Cardiac muscle cell (in vitro differentiated cells and primary cell): Measurements from ENCODE around the gene TBC1D8B. TPM values are rescaled to one million over a fixed set of nuclear protein-coding genes. Genes with fewer than 3 reads are reported as not detected.
"Not testable (repeated sequence)": the region's sequence is repeated elsewhere in the genome, so short reads cannot be mapped to it uniquely, and the experiment has no call there.

Experiments used
- DNase-seq, 2 donors: peaks; one replicate each; pipeline versions ENCODE4 v3.0.0 to v3.0.0-alpha.2; 2010 to 2017; ENCODE audit warnings: low read depth in 1 of 2, low spot score in 1 of 2
- H3K27ac ChIP-seq: fragments of 200-600 bp; sonication (generic); 2 replicates; pipeline ENCODE4 v1.5.1; 2016
- H3K27me3 ChIP-seq: fragments of 200-600 bp; sonication (generic); 2 replicates; pipeline ENCODE4 v1.6.0; 2016; ENCODE audit warnings: control low read depth
- H3K36me3 ChIP-seq: fragments of 200-600 bp; sonication (generic); 2 replicates; pipeline ENCODE4 v1.5.1; 2016; ENCODE audit warnings: control low read depth
- H3K4me1 ChIP-seq: fragments of 200-600 bp; sonication (generic); 2 replicates; pipeline ENCODE4 v1.8.1; 2017; ENCODE audit warnings: low read depth, mild to moderate bottlenecking, mixed run types
- H3K4me3 ChIP-seq: fragments of 200-600 bp; sonication (generic); 2 replicates; pipeline ENCODE4 v1.5.1; 2016; ENCODE audit warnings: mild to moderate bottlenecking
- H3K9me3 ChIP-seq: fragments of 200-600 bp; sonication (generic); 2 replicates; pipeline ENCODE4 v1.5.1; 2017; ENCODE audit warnings: low read depth, mild to moderate bottlenecking, control low read depth
- polyA plus RNA-seq: library from polyadenylated mRNA; unstranded; fragments of >200 nt; fragmentation: Nextera tagmentation; extraction: Ambion mirVana; gene quantifications from 2 replicates; pipeline ENCODE4 v1.2.1, GENCODE V29; 2016
- total RNA-seq: library from RNA; depleted of rRNA; stranded (reverse); fragments of >200 nt; gene quantifications from 2 replicates; pipeline ENCODE4 v1.2.3, GENCODE V29; 2016
- TF ChIP-seq, protein P1 (sequence below): IDR thresholded peaks from 2 replicates; pipeline ENCODE4 v1.5.1; 2012; ENCODE audit warnings: low read depth, mild to moderate bottlenecking, low read length

Gene TBC1D8B
- total and polyA plus RNA-seq, 2 experiments from 2014 or later: 1.7 to 5.2 TPM

DNA sequence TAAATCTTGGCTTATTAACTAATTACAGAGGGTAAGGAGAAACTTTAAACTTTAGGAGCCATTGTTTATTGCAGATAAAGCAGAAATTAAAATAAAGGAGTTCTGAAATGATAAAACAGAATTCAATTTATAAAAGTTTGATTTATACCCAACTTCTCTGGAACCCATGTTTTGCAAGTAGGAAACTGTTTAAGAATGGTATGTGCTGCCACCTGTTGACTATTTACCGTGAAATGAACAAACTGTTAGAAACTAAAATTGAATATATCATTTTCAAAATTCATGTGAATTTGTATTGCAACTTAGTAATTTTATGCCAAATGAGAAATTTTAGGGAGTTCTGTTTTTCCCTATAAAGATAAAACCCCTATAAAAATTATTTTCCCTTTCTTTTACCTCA is 11.0 kb upstream of the TBC1D8B start:
- peak; percentile 6 to 31 for DNase-seq
- Histone ChIP-seq H3K27me3 (no peaks in the 10 kb centered on the region), H3K27ac (no peak overlapping the region), H3K9me3 (no peaks in the 10 kb centered on the region), H3K36me3 (no peaks in the 10 kb centered on the region), H3K4me1 (no peaks in the 10 kb centered on the region), H3K4me3 (no peak overlapping the region)
- TF ChIP-seq, protein P1, sequence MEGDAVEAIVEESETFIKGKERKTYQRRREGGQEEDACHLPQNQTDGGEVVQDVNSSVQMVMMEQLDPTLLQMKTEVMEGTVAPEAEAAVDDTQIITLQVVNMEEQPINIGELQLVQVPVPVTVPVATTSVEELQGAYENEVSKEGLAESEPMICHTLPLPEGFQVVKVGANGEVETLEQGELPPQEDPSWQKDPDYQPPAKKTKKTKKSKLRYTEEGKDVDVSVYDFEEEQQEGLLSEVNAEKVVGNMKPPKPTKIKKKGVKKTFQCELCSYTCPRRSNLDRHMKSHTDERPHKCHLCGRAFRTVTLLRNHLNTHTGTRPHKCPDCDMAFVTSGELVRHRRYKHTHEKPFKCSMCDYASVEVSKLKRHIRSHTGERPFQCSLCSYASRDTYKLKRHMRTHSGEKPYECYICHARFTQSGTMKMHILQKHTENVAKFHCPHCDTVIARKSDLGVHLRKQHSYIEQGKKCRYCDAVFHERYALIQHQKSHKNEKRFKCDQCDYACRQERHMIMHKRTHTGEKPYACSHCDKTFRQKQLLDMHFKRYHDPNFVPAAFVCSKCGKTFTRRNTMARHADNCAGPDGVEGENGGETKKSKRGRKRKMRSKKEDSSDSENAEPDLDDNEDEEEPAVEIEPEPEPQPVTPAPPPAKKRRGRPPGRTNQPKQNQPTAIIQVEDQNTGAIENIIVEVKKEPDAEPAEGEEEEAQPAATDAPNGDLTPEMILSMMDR: peak; percentile 27

- Histone ChIP-seq H3K27ac (no peak overlapping the region), H3K9me3 (no peaks in the 10 kb centered on the region), H3K4me3 (peak overlapping the region; percentile 58), H3K4me1 (no peaks in the 10 kb centered on the region), H3K27me3 (peaks cover 59% of the 10 kb centered on the region), H3K36me3 (no peaks in the 10 kb centered on the region)
- DNase-seq: peak in 1 of 2 donors; percentile 18
- TF ChIP-seq, protein P1: no peak
Measured at GRCh38 chrX:106802063-106802387, 448 bp upstream of the TBC1D8B start.

DNA sequence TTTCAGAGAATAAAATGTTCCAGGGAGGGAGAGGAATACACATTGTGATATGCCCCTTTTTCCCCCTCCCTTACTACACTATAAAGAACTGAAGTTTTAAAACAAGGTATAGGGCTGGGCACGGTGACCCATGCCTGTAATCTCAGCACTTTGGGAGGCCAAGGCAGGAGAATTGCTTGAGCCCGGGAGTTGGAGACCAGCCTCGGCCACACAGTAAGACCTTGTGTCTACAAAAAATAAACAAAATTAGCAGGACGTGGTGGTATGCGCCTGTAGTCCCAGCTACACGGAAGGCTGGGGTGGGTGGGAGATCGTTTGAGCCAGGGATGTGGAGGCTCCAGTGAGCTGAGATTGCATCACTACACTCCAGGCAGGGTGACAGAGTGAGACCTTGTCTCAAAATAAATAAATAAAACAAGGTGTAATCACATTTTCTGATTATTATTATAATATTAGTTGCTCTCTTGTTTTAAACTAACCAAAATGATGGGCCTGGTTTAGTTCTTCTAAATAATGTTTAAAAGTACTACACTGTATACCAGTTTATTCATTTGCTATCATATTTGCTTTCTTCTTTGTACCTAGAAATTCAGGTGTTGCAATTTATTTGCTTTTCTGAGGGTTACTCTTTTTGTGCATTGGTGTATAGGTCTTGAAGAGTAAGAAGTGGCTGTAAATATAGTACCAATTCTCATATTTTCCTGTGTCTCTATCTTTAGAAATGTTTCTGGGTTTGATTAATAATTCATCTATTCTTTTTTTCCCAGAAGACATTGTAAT is 8.8 kb downstream of the TBC1D8B start:
- no peaks in the 10 kb centered on the region for H3K36me3 ChIP-seq
- no peak overlapping the region for H3K4me3 ChIP-seq
- no peaks in the 10 kb centered on the region for H3K27me3 ChIP-seq
- no peaks in the 10 kb centered on the region for H3K9me3 ChIP-seq
- H3K4me1 ChIP-seq: no peaks in the 10 kb centered on the region
- DNase-seq: no peak
- no peak overlapping the region for H3K27ac ChIP-seq
- TF ChIP-seq, protein P1: no peak

DNA sequence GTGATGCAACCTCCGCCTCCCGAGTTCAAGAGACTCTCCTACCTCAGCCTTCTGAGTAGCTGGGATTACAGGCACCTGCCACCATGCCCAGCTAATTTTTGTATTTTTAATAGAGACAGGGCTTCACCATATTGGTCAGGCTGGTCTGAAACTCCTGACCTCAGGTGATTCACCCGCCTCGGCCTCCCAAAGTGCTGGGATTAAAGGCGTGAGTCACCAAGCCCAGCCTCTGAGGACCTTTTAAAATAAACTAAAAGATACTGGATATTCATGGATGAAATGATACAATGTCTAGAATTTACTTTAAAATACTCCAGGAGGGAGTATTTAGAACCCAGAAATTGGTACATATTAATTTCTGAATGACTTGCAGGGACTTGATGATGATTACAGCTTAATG is 10.5 kb downstream of the TBC1D8B start:
- H3K36me3 ChIP-seq, H3K27ac ChIP-seq, H3K27me3 ChIP-seq, H3K9me3 ChIP-seq, H3K4me3 ChIP-seq, DNase-seq, H3K4me1 ChIP-seq: not testable (repeated sequence)

DNA sequence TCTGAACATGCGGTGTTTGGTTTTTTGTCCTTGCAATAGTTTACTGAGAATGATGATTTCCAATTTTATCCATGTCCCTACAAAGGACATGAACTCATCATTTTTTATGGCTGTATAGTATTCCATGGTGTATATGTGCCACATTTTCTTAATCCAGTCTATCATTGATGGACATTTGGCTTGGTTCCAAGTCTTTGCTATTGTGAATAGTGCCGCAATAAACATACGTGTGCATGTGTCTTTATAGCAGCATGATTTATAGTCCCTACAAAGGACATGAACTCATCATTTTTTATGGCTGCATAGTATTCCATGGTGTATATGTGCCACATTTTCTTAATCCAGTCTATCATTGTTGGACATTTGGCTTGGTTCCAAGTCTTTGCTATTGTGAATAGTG is 11.6 kb downstream of the TBC1D8B start:
- not testable (repeated sequence) for H3K27ac ChIP-seq, H3K27me3 ChIP-seq, H3K36me3 ChIP-seq, H3K9me3 ChIP-seq, H3K4me3 ChIP-seq, H3K4me1 ChIP-seq, DNase-seq

- H3K4me1 ChIP-seq: peaks cover 5% of the 10 kb centered on the region
- peak; percentile 5 to 33 for DNase-seq
- TF ChIP-seq, protein P1: peak; percentile 41
- H3K27ac ChIP-seq: no peak overlapping the region
- no peaks in the 10 kb centered on the region for H3K36me3 ChIP-seq
- no peak overlapping the region for H3K4me3 ChIP-seq
- no peaks in the 10 kb centered on the region for H3K9me3 ChIP-seq
- H3K27me3 ChIP-seq: no peaks in the 10 kb centered on the region
Measured at GRCh38 chrX:106862972-106863688, 60.7 kb downstream of the TBC1D8B start.
